ENCODE measurements around the gene AGAP3.

DNA sequence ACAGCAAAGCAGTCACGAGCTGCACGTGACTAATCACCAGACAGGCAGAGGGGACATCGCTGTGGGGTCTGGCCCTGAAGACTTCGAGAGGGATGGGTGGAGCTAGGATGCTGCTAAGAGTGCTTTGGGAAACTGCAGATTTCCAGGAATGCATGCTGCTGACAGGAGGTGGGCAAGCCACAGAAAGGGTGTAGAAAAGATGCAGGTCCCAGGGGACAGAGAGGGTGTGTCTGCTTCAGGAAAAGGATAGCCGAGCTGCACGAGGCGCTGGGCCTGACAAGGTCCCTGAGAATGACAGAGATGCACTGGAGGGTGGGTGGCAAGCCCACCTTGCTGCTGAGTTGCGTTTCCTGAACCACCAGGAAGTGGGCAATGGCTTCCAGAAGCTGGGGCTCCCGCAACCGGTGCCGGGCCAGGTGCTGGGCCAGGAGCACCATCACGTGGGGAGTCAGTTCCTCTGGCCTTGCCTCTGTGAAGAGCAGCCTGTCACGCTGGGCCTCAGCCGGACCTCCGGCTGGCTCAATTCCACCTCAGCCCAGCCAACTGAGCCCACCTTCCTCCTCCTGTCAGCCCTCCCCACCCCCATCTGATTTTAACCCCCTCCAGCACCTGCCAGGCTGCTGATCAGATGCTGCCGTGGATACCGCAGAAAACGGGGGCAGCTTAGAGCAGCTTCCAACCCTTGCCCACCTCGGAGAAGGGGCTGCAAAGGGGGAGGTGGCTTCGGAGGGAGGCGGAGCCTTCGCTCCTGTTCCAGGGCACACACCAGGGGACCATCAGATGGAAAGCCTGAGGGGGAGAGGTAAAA, 7.8 kb upstream of the AGAP3 start:
- TF ChIP-seq ZNF274 (IDR thresholded peaks at IDR 0.05; ENCODE audit: low read depth, low read length) (no peak), YY1 (IDR thresholded peaks at IDR 0.05; ENCODE audit: insufficient read depth, insufficient read length) (no peak)
